ENCODE data around the gene GNB3. TPM values are rescaled to one million over a fixed set of nuclear protein-coding genes. Genes with fewer than 3 reads are reported as not detected.
"Not testable (repeated sequence)": the region's sequence is repeated elsewhere in the genome, so short reads cannot be mapped to it uniquely, and the experiment has no call there.

GNB3 gene
- total and polyA plus RNA-seq, 5 donors from 2014 or later, result not detected

DNA sequence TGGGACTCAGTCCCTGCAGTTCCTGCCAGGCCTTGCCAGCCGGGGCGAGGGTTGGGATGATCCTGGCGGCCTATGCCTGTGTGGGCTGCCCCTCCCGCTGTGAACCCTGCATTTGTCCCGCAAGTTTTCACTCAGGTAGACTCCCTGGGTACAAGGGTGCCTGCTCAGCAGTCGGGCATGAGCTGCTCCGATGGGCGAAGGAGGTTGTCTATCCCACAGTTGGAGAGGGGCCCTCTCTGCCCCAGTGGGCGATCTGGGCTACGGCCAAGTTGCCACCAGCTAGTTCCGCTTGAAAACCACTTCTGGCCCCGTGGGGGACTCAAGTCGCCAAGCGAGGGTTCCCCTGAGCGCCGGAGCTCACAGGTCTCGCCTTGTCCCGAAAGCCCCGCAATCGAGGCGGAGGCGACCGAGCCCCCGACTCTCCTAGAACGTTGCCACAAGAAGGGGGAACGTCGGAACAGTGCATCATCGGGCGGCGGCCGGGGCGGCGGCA lies 26.2 kb downstream of the GNB3 start:
- Histone ChIP-seq H3K36me3 (ENCODE audit: control insufficient read depth, insufficient read depth, low read length) (peaks cover 29% of the 10 kb centered on the region), H3K9me3 (ENCODE audit: control insufficient read depth in 2 of 2, low read length in 2 of 2) (no peaks in the 10 kb centered on the region), H3K4me3 (ENCODE audit: low read depth, low read length) (peak overlapping the region; percentile 59), H3K27me3 (ENCODE audit: control insufficient read depth, insufficient read depth, low read length) (no peaks in the 10 kb centered on the region), H3K4me1 (ENCODE audit: control insufficient read depth, insufficient read depth, low read length, poor library complexity, severe bottlenecking) (peaks cover 42% of the 10 kb centered on the region), H3K27ac (ENCODE audit: insufficient read depth, low read length, poor library complexity, severe bottlenecking) (peak overlapping the region; percentile 78)
- ATAC-seq (ENCODE audit: low read depth in 2 of 2), result peak in 1 of 2 donors; percentile 6
- H3K9me3 Mint-ChIP-seq, result no peaks in the 10 kb centered on the region
- peaks cover 3 to 49% (median 27%) of the 10 kb centered on the region in 4 donors for H3K4me1 Mint-ChIP-seq
- H3K27ac Mint-ChIP-seq, result peak overlapping the region; percentile 58 to 98 (median 83)
- DNase-seq, result no peak
- H3K36me3 Mint-ChIP-seq, result peaks cover 24% of the 10 kb centered on the region
- no peaks in the 10 kb centered on the region for H3K27me3 Mint-ChIP-seq
- peak overlapping the region; percentile 91 to 97 (median 94) for H3K4me3 Mint-ChIP-seq

- H3K27ac Mint-ChIP-seq, result peak within 1 kb of the TSS; percentile 86 to 98 (median 90)
- ATAC-seq (ENCODE audit: low read depth in 2 of 2) (peak; percentile 69 to 70), DNase-seq (peak; percentile 67 to 81 (median 76))
- H3K9me3 Mint-ChIP-seq, result no peaks in the 10 kb centered on the region
- H3K36me3 Mint-ChIP-seq, result peaks cover 19% of the 10 kb centered on the region
- peak within 1 kb of the TSS; percentile 91 to 97 (median 94) for H3K4me3 Mint-ChIP-seq
- H3K27me3 Mint-ChIP-seq, result no peaks in the 10 kb centered on the region
- Histone ChIP-seq H3K36me3 (ENCODE audit: control insufficient read depth, insufficient read depth, low read length) (peaks cover 23% of the 10 kb centered on the region), H3K4me1 (ENCODE audit: control insufficient read depth, insufficient read depth, low read length, poor library complexity, severe bottlenecking) (peaks cover 48% of the 10 kb centered on the region), H3K9me3 (ENCODE audit: control insufficient read depth in 2 of 2, low read length in 2 of 2) (no peaks in the 10 kb centered on the region), H3K4me3 (ENCODE audit: low read depth, low read length) (peak within 1 kb of the TSS; percentile 69), H3K27ac (ENCODE audit: insufficient read depth, low read length, poor library complexity, severe bottlenecking) (peak within 1 kb of the TSS; percentile 78), H3K27me3 (ENCODE audit: control insufficient read depth, insufficient read depth, low read length) (no peaks in the 10 kb centered on the region)
- peaks cover 3 to 56% (median 31%) of the 10 kb centered on the region in 4 donors for H3K4me1 Mint-ChIP-seq
Observed at GRCh38 chr12:6867413-6868210, 26.9 kb downstream of the GNB3 start, which contains the start of gene TPI1. TPI1 (plus strand) TSS chr12:6867531; CDS start chr12:6867567, 36 bp downstream.

DNA sequence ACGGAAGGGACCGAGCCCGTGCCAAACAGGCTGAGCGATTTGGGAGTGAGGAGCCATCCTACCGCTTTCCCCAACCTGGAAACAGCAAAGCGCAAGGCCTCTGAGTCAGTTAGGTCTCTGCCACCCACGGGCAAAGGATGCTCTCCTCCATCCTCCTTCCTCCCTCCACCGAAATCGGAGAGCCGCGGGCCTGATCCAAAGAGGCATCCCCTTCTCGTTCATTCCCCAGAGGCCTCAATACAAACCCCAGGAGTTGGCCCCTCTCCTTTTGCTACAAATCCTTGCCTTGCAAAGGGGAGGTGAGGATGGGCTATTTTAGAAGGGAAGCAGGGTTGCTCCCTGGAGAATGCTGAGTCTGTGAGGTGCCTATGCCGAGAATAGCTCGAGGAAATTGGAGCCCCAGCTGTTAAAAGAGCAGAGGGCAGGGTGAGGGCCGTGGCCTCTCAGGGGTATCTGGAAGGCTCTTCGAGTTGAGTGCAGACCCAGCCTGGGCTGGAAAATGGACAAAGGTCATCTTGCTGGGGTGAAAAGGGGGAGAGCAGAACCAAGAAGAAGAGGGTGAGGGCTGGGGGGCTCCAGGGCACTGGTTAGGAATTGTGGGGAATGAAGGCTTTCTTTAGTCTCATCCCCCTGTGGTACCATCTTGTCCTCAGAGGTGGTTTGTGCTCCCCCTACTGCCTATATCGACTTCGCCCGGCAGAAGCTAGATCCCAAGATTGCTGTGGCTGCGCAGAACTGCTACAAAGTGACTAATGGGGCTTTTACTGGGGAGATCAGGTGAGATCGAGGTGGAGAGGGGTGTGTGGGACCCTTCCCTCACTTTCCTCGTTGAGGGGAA lies 27.7 kb downstream of the GNB3 start:
- H3K36me3 Mint-ChIP-seq, result peaks cover 17% of the 10 kb centered on the region
- H3K36me3 ChIP-seq (ENCODE audit: control insufficient read depth, insufficient read depth, low read length), result peaks cover 15% of the 10 kb centered on the region
- peak overlapping the region; percentile 69 for H3K4me3 ChIP-seq (ENCODE audit: low read depth, low read length)
- H3K27me3 Mint-ChIP-seq, result no peaks in the 10 kb centered on the region
- H3K27ac ChIP-seq (ENCODE audit: insufficient read depth, low read length, poor library complexity, severe bottlenecking), result peak overlapping the region; percentile 78
- peak overlapping the region; percentile 82 to 90 (median 86) for H3K27ac Mint-ChIP-seq
- DNase-seq, result peak in 1 of 3 donors; percentile 33
- H3K27me3 ChIP-seq (ENCODE audit: control insufficient read depth, insufficient read depth, low read length), result no peaks in the 10 kb centered on the region
- peaks cover 3 to 57% (median 32%) of the 10 kb centered on the region in 4 donors for H3K4me1 Mint-ChIP-seq
- H3K9me3 ChIP-seq (ENCODE audit: control insufficient read depth in 2 of 2, low read length in 2 of 2), result no peaks in the 10 kb centered on the region
- no peaks in the 10 kb centered on the region for H3K9me3 Mint-ChIP-seq
- no peak for ATAC-seq (ENCODE audit: low read depth in 2 of 2)
- H3K4me3 Mint-ChIP-seq, result peak overlapping the region; percentile 89 to 93 (median 92)
- peaks cover 53% of the 10 kb centered on the region for H3K4me1 ChIP-seq (ENCODE audit: control insufficient read depth, insufficient read depth, low read length, poor library complexity, severe bottlenecking)

DNA sequence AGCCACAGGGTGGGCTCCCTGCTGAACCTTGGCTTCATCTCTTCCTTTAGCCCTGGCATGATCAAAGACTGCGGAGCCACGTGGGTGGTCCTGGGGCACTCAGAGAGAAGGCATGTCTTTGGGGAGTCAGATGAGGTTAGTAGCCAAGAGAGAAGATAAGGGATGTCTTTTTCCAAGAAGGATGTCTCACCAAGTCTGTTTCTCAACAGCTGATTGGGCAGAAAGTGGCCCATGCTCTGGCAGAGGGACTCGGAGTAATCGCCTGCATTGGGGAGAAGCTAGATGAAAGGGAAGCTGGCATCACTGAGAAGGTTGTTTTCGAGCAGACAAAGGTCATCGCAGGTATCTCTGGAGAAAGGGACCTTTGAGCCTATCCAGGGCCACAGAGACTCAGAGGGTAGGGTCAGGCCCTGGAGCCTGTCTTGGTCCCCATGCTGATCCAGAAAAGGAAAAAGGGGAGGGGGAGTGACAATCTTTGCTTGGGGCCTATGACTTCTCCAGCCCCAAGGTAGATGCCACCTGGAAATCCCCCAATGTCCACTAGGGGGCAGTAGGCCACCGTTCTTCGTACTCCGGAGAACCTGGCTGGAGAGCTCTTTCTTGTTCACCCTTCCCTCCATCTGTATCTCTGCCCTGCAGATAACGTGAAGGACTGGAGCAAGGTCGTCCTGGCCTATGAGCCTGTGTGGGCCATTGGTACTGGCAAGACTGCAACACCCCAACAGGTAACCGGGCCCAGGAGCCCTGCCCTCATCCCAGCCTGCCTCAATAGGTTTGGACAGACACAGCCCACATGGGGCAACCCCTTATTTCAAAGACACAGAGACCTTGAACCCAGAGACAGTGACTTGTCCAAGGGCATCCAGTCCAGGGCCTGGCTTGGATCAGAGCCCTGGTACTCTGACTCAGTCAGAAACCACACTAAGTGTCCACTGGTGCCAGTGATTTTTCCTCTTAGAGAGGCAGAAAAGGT lies 28.6 kb downstream of the GNB3 start:
- Histone ChIP-seq H3K4me3 (ENCODE audit: low read depth, low read length) (peak overlapping the region; percentile 69), H3K4me1 (ENCODE audit: control insufficient read depth, insufficient read depth, low read length, poor library complexity, severe bottlenecking) (peaks cover 62% of the 10 kb centered on the region), H3K27me3 (ENCODE audit: control insufficient read depth, insufficient read depth, low read length) (no peaks in the 10 kb centered on the region), H3K36me3 (ENCODE audit: control insufficient read depth, insufficient read depth, low read length) (peaks cover 12% of the 10 kb centered on the region), H3K9me3 (ENCODE audit: control insufficient read depth in 2 of 2, low read length in 2 of 2) (no peaks in the 10 kb centered on the region), H3K27ac (ENCODE audit: insufficient read depth, low read length, poor library complexity, severe bottlenecking) (peak overlapping the region; percentile 78)
- DNase-seq, result peak; percentile 76 to 88 (median 84)
- Mint-ChIP-seq H3K27me3 (no peaks in the 10 kb centered on the region), H3K27ac (peak overlapping the region; percentile 84 to 90 (median 90)), H3K9me3 (no peaks in the 10 kb centered on the region), H3K4me1 (peaks cover 3 to 63% (median 37%) of the 10 kb centered on the region in 4 donors), H3K4me3 (peak overlapping the region; percentile 89 to 93 (median 92)), H3K36me3 (peaks cover 15% of the 10 kb centered on the region)
- ATAC-seq (ENCODE audit: low read depth in 2 of 2), result no peak

DNA sequence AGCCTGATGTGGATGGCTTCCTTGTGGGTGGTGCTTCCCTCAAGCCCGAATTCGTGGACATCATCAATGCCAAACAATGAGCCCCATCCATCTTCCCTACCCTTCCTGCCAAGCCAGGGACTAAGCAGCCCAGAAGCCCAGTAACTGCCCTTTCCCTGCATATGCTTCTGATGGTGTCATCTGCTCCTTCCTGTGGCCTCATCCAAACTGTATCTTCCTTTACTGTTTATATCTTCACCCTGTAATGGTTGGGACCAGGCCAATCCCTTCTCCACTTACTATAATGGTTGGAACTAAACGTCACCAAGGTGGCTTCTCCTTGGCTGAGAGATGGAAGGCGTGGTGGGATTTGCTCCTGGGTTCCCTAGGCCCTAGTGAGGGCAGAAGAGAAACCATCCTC lies 29.6 kb downstream of the GNB3 start:
- not testable (repeated sequence) for H3K27ac ChIP-seq (ENCODE audit: insufficient read depth, low read length, poor library complexity, severe bottlenecking)

DNA sequence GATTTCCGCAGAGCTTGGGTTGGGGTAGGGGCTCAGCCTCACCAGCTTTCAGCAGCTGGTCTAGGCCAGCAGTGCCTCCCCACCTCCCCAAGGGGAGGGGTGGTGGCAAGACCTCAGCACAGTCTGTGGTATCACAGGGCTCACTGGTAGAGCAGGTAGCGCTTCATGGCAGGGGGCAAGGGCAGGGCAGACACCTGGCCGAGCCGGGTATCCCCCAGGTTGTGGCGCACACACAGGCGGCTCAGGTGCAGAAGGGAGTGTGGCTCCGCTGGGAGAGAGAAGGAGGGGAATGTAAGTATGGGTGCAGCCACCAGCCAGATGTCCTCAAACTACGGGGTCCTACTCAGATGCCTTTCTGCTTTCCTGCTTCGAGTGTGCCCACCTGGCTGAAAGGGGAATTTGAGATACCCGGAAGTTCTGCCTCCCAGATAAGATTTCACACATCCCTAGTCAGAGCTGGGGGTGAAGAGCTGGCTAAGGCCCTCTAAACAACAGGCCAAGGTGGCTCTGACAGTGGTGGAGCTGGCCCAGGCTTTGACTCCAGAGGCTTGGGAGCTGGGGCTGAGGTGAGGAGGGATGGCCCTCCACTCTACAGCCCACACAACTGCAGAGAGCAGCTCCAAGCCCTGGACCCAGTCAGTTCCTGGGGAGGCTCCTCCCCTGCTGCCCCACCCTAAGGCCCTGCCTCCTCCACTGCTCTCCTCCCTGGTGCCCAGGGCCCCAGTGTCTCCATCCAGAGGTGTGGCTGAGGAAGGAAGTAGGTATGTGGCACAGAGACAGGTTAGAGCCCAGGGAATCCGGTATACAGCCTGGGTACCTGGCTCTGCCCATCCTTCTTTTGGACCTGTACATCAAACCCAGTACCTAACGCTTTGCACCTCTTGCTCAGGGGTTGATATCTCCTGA lies 30.6 kb downstream of the GNB3 start:
- peaks cover 8% of the 10 kb centered on the region for H3K36me3 ChIP-seq (ENCODE audit: control insufficient read depth, insufficient read depth, low read length)
- no peak for ATAC-seq (ENCODE audit: low read depth in 2 of 2)
- Mint-ChIP-seq H3K27me3 (no peaks in the 10 kb centered on the region), H3K4me1 (peaks cover 3 to 75% (median 41%) of the 10 kb centered on the region in 4 donors), H3K27ac (peak overlapping the region; percentile 82 to 92 (median 88)), H3K9me3 (no peaks in the 10 kb centered on the region), H3K4me3 (peak overlapping the region; percentile 90 to 96 (median 94)), H3K36me3 (peaks cover 14% of the 10 kb centered on the region)
- peak overlapping the region; percentile 74 for H3K4me3 ChIP-seq (ENCODE audit: low read depth, low read length)
- peaks cover 62% of the 10 kb centered on the region for H3K4me1 ChIP-seq (ENCODE audit: control insufficient read depth, insufficient read depth, low read length, poor library complexity, severe bottlenecking)
- peak overlapping the region; percentile 85 for H3K27ac ChIP-seq (ENCODE audit: insufficient read depth, low read length, poor library complexity, severe bottlenecking)
- H3K27me3 ChIP-seq (ENCODE audit: control insufficient read depth, insufficient read depth, low read length), result no peaks in the 10 kb centered on the region
- peak in 2 of 3 donors; percentile 25 to 74 for DNase-seq
- H3K9me3 ChIP-seq (ENCODE audit: control insufficient read depth in 2 of 2, low read length in 2 of 2), result no peaks in the 10 kb centered on the region

More for the DNA sequence above, 29.6 kb downstream of the GNB3 start:
- H3K36me3 ChIP-seq (ENCODE audit: control insufficient read depth, insufficient read depth, low read length), result peaks cover 12% of the 10 kb centered on the region
- not testable (repeated sequence) for H3K9me3 Mint-ChIP-seq; DNase-seq; ATAC-seq (ENCODE audit: low read depth in 2 of 2); H3K9me3 ChIP-seq (ENCODE audit: control insufficient read depth in 2 of 2, low read length in 2 of 2); H3K4me3 ChIP-seq (ENCODE audit: low read depth, low read length); H3K27me3 Mint-ChIP-seq; H3K27me3 ChIP-seq (ENCODE audit: control insufficient read depth, insufficient read depth, low read length); H3K27ac Mint-ChIP-seq
- Mint-ChIP-seq H3K4me1 (peaks cover 3 to 71% (median 41%) of the 10 kb centered on the region in 4 donors), H3K4me3 (peak overlapping the region; percentile 11 to 96 (median 62)), H3K36me3 (peaks cover 10% of the 10 kb centered on the region)
- H3K4me1 ChIP-seq (ENCODE audit: control insufficient read depth, insufficient read depth, low read length, poor library complexity, severe bottlenecking), result peaks cover 62% of the 10 kb centered on the region

All from CD4-positive, CD25-positive, alpha-beta regulatory T cell (primary cell).